IPS-NIHi7 (cell line): ENCODE measurements around the gene VSTM2B.
"Not testable (repeated sequence)": the region's sequence is repeated elsewhere in the genome, so short reads cannot be mapped to it uniquely, and the experiment has no call there.

ENCODE experiments used
- DNase-seq: peaks from one replicate; pipeline ENCODE4 v3.0.0; 2012; ENCODE audit warnings: mixed read lengths; ENCODE audit errors: extremely low spot score

The VSTM2B gene

DNA sequence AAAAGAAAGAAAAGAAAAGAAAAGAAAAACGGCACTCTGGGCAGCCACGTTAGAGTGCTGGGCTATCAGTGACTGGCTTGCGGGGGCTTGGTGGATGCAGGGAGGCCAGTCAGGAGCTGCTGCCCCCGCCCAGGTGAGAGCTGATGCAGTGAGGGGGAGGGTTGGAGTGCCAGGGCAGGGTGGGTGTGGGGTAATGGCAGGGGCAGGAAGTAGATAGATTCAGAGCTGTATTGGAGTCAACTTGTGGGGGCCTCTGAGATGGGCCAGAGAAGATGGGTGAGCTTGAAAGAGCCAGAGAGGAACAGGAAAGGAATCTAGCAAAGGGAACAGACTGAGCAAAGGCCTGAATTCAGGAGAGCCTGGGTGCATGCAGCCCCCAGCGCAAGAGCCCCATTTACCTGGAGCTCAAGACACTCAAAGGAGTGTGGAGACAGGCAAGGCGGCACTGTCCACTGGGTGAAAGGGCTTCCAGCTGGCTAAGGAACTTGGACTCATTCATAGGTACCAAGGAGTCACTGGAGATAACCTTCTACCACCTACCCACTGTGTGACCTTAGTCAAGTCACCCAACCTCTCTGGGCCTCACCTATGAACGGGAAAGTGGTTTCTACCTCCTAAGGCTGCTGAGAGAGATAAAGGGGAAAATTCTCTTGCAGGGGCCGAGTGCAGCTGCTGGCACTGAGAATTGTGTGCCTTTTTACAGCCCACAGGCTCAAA lies 20.2 kb downstream of the VSTM2B start:
- no peak for DNase-seq

DNA sequence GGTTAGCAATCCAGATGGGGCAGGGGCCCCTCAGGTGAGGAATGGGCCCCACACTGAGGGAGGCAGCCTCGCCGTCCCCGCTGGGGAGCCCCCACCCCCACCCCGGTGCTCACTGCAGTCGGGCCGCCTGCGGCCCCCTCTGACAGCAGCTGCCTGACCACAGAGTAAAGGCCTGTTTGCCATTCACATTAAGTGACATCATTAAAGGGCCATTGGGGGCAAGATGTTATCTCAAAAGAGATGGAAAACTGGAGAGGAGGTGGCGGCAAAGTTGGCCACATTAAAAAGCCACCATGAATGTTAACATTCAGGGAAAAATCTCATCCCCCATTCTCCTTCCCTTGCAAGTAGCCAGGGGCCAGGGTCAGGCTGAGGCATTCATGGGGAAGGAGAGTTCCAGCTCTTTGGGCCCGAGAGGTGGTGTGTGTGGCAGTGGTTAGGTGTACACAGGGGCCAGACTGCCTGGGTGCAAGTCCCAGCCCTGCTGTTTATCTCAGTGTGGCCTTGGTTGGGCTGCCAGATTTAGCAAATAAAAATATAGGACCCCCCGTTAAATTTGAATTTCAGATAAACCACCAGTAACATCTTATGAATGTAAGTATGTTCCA lies 20.9 kb downstream of the VSTM2B start:
- DNase-seq: no peak

DNA sequence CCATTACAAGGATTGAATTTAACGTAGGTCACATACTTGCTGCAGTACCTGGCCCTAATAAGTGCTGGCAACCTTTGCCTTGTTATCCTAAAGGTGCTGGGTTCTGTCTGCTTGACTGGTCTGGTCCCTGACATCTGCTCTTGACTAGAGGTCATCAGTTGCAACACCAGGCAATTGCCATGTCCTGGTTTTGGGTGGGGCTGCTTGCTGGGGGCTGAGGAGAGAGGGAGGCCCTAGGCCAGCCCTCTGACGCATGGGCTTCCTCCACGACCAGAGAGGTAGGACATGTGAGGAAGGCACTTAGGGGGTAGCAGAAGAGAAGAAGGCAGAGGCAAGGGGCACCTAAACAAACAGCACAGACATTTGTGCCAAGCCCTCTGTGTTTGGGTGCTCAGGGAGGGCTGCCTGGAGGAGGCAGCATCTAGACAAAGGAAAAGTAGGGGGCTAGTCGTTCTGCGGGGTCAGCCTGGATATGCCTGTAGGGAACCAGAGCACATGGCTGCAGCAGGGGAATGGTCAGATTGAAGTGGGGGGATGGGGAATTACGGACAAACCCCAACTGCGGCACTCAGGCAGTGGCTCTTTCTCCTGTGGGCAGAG lies 21.7 kb downstream of the VSTM2B start:
- DNase-seq: no peak

DNA sequence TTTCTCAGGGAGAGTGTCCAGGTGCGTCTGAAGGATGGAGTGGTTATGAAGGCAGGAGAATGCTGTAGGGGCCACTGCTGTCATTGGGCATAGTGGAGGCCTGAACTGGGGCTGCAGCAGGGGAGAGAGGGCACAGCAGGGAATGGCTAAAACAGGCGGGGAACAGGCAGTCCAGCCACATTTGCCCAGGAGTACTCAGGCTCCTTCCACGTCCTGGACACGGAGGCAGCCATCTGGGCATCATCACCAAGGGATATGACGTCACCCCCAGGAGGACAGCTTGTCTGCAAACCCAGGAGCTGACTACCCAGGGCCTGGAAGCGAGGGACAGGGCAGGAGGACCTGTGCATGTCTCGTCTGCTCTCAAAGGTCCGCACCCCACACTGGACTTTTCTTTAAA lies 22.2 kb downstream of the VSTM2B start:
- DNase-seq: no peak

DNA sequence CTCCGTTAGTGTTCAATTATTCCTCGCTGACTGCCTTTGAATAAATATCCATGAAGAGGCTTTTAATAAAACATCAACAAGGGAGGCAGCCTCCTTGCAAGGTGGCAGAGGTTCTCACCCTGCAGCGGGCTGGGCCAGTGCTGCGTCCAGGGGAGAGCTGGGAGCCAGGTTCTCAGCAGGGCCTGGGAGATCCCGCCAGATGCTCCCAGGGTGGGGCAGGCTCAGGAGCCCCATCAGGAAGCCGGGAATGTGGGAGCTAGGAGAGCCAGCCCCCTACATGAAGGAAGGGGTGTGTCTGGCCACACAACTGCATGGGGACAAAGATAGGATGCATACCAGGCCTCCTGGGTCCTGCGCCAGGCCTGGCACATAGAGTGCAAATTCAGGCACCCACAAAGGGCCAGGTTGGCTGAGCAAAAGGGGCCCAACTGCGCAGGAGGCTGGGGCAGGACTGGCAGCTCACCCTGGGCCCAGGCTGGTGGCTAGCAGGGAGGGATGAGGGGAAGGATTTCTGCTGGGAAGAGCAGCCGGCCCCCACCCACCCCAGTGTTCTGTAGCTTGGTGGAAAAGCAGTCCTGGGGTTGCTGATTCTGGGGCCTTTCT lies 22.8 kb downstream of the VSTM2B start:
- no peak for DNase-seq

DNA sequence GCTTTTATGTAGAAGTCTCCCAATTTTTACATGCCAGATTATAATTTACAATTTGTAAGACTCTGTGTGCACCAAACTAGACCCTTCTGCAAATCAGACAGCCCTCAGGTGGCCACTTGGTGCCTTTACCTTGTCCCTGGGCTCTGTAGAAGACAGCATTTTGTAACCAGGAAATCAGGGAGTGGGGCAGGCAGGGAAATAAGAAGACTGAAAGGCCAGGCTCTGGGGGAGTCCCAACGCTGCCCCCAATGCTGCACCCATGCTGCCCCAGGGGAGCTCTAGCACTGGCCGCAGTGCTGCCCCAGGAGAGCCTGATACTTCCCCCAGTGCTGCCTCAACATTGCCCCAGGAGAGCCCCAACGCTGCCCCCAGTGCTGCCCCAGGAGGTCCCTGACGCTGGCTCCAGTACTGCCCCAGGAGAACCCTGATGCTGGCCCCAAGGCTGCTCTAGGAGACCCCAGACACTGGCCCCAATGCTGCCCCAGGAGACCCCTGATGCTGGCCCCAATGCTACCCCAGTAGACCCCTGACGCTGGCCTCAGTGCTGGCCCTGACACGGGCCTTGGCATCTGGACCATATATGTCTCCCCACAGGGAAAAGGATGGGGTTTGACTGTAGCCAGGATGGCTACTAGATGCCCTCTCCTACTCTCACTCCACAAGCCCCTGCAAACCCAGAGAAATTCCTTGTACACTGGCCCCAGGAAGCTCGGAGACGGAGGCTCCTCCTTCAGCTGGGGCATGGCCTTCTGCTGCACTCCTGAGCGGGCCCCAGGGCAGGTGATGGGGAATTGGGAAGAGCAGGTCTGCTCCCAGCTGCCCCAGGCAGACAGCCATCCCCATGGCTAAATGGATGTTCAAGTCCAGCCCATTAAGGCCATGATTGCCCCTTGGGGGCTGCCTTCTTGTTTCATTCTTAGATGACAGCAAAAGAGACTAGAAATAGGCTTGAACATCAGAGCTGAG lies 23.6 kb downstream of the VSTM2B start:
- no peak for DNase-seq

DNA sequence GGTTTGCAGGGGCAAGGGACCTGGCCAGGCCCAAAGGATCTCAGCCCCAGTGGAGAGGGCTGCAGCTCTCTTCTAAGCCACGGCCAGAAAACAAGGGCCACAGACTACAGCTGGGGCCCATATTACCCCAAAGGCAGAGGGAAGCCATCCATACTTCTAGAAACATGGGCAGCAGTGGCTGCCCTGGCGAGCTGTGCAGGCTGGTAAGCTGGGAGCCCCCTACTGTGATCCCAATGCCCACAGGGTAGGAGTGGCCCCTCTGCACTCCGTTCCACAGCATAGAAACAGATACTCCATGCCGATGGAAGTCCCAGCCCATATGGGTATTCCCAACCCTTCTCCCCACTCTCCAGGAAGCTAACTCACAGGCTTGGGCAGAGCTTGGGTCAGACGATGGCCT lies 25.1 kb downstream of the VSTM2B start:
- DNase-seq: no peak

DNA sequence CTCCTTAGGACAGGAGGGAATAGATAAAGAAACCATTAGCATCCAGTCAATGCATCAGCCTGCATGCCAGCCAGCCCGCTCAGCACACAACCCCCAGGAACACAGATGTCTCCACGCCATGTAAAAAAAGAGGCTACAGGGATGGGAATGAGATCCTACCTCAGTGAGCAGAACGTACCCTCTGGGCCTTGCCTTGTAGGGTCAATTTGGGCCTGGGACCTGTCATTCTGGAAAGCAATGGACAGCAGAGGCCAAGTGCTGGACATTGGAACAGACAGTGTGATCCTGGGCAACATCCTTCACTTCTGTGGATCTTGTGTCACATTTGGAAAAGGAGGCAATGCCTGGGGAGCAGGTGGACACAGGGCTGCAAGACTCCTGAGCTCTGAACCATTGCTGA lies 26.0 kb downstream of the VSTM2B start:
- no peak for DNase-seq

DNA sequence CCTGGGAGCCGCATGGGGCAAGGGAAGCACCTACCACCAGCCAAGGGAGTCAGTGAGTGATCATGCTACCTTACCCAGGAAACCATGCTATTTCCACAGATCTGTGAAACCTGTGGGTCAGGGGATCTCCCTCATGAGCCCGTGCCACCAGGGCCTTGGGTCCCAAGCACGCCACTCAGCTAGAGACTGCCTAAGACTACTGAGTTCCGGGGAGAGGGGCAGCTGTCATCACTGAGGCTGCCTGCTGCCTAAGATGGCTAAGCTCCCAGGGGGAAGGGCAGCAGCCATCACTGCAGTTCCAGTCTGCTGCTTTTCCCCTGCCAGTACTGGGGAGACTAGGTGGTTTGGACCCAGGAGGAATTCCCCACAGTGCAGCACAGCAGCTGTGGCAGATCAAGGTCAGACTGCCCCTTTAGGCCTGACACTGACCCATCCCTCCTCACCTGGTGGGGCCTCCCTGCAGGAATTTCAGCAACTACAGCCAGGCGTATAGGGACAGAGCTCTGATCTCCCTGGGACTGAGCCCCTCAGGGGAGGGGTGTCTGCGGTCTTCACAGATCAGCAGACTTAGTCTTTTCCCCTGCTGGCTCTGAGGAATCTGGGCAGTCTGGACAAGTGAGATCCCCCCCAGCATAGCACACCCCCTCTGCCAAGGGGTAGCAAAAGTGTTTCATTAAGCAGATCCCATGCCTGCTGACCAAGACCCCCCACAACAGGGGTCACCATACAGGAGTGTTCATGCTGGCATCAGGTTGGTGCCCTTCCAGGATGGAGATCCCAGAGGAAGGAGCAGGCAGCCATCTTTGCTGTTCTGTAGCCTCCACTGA lies 26.9 kb downstream of the VSTM2B start:
- DNase-seq: no peak

DNA sequence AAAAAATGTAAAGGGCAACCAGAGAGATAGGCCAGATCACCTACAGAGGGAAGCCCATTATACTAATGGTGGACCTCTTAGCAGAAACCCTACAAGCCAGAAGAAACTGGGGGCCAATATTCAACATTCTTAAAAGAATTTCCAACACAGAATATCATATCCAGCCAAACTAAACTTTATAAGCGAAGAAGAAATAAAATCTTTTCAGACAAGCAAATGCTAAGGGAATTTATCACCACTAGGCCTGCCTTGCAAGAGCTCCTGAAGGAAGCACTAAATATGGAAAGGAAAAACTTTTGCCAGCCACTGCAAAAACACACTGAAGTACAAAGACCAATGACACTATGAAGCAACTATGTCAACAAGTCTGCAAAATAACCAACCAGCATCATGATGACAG lies 28.4 kb downstream of the VSTM2B start:
- no peak for DNase-seq

DNA sequence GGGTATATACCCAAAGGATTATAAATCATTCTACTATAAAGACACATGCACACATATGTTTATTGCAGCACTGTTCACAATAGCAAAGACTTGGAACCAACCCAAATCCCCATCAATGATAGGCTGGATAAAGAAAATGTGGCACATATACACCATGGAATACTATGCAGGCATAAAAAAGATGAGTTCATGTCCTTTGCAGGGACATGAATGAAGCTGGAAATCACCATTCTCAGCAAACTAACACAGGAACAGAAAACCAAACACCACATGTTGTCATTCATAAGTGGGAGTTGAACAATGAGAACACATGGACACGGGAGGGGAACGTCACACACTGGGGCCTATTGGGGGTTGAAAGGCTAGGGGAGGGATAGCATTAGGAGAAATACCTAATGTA lies 33.3 kb downstream of the VSTM2B start:
- DNase-seq: not testable (repeated sequence)

DNA sequence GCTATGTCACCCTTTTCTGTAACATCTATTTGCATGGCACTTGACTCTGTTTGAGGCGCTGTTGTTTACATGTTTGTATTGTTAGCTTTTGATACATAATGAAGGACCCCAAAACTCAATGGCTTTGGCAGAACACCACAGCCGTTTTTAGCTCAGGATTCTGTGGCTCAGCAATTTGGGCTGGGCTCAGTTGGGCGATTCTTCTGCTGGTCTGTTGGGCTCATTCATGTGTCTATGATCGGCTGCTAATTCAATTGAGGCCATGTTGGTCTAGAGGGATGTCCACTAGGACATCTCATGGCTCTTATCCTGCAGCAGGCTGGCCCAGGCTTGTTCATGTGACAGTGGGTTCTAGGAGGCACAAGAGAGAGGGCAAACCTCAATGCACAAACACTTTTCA lies 33.9 kb downstream of the VSTM2B start:
- DNase-seq: no peak

DNA sequence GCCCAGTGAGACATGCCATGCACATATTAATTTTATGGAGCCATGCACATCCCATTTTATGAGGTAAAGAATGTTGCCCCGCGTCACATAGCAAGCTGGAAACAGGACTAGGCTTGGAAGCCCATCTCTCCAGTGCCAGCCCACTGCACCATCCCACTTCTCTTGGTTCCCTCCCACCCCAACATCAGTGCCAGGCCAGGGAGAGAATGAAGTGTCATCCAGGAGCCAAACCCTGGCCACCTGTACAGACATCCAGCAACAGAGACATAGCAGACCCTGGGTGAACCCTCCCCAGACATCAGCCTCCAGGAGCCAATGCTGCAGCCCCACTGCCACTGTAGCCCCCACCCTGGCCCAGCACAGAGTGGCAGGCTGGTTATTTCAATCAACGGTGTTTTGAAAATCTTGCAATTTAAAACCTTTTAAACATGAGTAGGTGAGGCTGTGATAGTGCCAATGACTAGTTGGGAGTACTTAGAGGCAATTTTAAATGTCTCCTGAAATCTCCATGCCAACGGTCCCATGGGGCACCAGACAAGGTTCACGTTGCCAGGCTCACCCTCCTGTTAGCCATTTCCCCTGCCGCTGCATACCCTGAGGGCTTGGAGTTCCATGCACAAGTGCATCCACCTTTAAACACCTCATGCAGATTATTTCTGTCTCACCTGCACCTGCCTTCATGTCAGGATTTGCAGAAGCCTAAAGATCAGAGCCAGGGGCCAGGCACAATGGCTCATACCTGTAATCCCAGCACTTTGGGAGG lies 34.7 kb downstream of the VSTM2B start:
- DNase-seq: no peak

DNA sequence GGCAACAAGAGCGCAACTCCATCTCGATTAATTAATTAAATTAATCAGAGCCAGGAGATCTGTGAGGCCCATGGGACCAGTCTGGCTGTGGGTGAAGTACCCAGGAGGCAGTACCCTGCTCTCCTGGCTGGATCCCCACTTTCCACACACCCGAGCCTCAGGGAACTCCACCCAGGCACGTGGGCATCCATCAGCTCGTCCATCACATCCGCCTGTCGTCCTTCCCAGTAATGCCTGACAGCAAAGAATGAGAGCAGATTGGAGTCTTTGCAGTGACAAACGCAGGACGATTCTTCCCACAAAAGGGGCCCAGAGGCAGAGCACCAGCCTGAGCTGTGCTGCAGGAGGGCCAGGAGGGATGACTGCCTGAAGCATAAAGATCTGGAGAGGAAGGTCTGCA lies 35.8 kb downstream of the VSTM2B start:
- DNase-seq: no peak

DNA sequence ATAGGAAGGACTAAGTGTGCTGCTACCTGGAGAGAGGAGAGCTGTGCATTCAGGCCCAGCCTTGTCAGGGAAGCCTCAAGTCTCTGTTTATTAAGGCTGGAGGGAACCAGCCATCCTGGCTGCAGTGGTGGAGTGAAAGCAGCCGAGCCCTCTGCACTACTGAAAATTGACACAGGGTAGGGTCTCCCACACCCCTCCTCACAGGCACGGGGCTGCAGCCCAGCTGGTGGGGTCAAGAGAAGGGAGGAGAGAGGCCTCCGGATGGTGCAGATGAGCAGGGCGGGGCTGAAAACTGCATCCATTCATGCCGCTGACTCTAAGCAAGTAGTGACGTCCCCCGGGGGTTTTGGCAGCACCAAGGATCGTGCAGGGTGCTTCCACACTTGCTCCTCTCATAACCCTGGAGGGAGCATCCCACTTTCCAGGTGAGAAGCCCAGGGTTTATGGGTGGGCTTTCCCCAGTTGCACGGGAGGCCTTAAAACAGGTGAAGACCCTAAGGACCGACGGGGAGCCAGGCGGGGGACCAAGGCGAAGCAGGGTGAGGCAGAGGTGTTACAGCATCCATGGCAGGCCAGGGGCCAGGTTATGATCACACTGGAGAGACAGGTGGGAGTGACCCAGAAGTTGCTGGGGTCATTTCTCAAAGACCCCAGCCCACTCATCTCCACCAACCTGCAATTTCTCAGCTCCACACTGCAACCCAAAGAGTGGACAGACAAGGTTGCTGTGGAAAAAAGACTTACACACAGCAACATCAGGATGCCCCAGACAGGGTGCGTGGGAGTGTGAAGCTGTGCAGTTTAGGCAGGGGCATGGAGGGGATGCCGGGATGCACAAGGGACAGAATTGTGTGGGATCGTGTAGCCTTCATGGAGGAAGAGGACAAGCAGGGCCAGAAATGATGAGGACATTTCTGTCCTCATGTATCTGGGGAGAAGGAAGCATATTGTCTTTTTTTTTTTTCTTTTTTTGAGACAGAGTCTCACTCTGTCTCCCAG lies 36.8 kb downstream of the VSTM2B start:
- DNase-seq: no peak

DNA sequence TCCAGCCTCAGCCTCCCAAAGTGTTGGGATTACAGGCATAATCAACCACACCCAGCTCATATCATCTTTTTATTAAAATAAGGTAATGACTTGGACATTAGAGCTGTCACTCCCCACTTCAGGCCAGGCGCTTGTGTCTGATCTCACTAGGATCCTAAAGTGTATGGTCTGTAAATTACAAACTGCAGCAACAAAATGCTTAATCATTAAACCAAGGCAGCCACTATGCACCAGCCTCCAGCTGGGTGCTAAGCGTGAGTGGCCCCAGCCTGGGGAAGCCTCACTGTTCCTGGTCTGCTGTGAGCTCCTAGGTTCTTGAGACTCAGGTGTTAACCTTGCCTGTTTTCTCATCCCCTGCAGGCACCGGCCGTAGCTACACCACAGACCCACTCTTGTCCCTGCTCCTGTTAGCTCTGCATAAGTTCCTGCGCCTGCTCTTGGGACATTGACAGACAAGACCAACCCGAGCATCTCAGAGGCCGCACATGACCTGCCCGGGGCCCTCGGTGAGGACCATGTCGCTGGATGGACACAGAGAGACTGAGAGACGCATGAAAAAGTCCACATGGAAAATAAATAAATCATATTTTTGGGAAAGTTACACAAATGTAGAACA lies 37.8 kb downstream of the VSTM2B start:
- DNase-seq: no peak

DNA sequence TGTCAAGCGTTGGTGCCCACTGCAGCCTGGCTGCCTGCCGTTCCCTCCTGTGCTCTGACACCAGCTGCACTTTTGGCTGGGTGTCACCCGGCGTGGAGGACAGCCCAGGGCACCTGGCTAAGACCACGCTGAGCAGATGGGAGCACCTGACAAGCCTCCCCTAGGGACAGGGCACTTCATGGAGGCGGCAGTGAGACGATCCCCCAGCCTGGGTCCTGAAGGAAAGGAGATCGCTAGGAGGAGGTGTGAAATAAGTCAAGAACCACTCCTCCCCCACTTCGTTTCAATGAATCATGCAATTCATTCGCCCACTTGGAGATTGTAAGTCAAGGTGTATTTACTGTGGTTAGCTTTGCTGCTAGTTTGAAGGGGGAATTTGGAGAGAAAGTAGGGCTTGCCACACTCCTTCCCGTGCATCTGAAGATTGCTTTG lies 38.8 kb downstream of the VSTM2B start:
- DNase-seq: no peak

DNA sequence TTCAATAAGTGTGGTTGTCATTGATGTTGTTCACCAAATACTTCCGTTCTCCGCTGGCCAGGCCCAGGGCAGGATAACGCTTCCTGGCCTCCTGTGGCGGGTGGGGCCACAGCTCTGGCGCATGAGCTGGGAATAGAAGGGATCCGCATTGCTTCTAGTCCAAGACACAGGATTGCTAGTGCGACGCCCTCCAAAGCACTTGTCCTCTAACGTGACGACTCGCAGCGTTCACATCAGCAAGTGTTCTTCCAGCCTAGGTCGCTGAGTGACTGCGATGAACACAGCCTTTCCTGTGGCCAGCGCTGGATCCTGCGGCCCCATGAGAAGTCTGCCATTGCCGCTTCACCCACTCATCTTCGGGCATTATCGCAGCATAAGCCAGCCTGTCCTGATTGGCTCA lies 39.4 kb downstream of the VSTM2B start:
- no peak for DNase-seq
